Fibroblast of the aortic adventitia (primary cell): ENCODE data around the gene GAB2. TPM values are rescaled to one million over a fixed set of nuclear protein-coding genes. Genes with fewer than 3 reads are reported as not detected.
"Not testable (repeated sequence)": the region's sequence is repeated elsewhere in the genome, so short reads cannot be mapped to it uniquely, and the experiment has no call there.

Experiments used
- DNase-seq: peaks from one replicate; pipeline ENCODE4 v3.0.0-alpha.2; 2010; ENCODE audit warnings: low read depth
- H3K4me3 ChIP-seq: 2 replicates; pipeline ENCODE4 v1.5.1; 2011; ENCODE audit warnings: low read depth, mild to moderate bottlenecking, control low read depth, low read length, moderate library complexity
- CTCF ChIP-seq: IDR thresholded peaks from 2 replicates; pipeline ENCODE4 v1.5.1; 2011; ENCODE audit warnings: mild to moderate bottlenecking, low read length, control low read depth, inconsistent platforms; ENCODE audit not compliant: insufficient read depth
- total RNA-seq: library from RNA; depleted of rRNA; stranded (reverse); fragments of >200 nt; gene quantifications from 2 replicates; pipeline ENCODE4 v1.2.3, GENCODE V29; 2012; ENCODE audit warnings: low replicate concordance

GAB2 gene
- total RNA-seq, 1 donor = 16.4 TPM

- DNase-seq = no peak
- no peak overlapping the region for H3K4me3 ChIP-seq
- no peak for TF ChIP-seq CTCF
These were observed 141.3 kb downstream of the GAB2 start for GRCh38 chr11:78276311-78276710.

GRCh38 chr11:78274739-78275138 is 142.9 kb downstream of the GAB2 start:
- DNase-seq = no peak
- H3K4me3 ChIP-seq = no peak overlapping the region
- no peak for TF ChIP-seq CTCF

- not testable (repeated sequence) for H3K4me3 ChIP-seq, DNase-seq
These were observed 144.9 kb downstream of the GAB2 start for GRCh38 chr11:78272625-78273269.

- not testable (repeated sequence) for DNase-seq, H3K4me3 ChIP-seq
These were observed 145.8 kb downstream of the GAB2 start for GRCh38 chr11:78271801-78272200.

- TF ChIP-seq CTCF = no peak
- no peak overlapping the region for H3K4me3 ChIP-seq
- DNase-seq = no peak
These were observed 146.6 kb downstream of the GAB2 start for GRCh38 chr11:78270971-78271370.

- H3K4me3 ChIP-seq = no peak overlapping the region
- DNase-seq = no peak
- TF ChIP-seq CTCF = no peak
These were observed 147.8 kb downstream of the GAB2 start for GRCh38 chr11:78269806-78270205.

GRCh38 chr11:78268591-78269410 is 148.8 kb downstream of the GAB2 start:
- no peak for TF ChIP-seq CTCF
- no peak overlapping the region for H3K4me3 ChIP-seq
- DNase-seq = peak; percentile 86

GRCh38 chr11:78266451-78266850 is 151.2 kb downstream of the GAB2 start:
- no peak for TF ChIP-seq CTCF
- H3K4me3 ChIP-seq = no peak overlapping the region
- no peak for DNase-seq
